Uterus (tissue), 2 donors: ENCODE data around the gene ACAP3.

Source experiments
- POLR2A ChIP-seq, 2 donors: fragments of 450-650 bp; IDR thresholded peaks; one replicate each; pipeline ENCODE4 v1.6.1; 2016; ENCODE audit warnings: antibody characterized with exemption in 2 of 2, mild to moderate bottlenecking in 1 of 2, moderate library complexity in 1 of 2
- TF ChIP-seq, protein P1 (sequence below), 4 experiments: fragments of 200-600 bp in 2 of 4; fragments of 450-650 bp in 2 of 4; sonication (generic) in 2 of 4; IDR thresholded peaks; one replicate each; pipeline ENCODE4 v1.5.1; 2016 to 2019; ENCODE audit warnings: antibody characterized with exemption in 4 of 4, mild to moderate bottlenecking in 2 of 4, moderate library complexity in 1 of 4

DNA sequence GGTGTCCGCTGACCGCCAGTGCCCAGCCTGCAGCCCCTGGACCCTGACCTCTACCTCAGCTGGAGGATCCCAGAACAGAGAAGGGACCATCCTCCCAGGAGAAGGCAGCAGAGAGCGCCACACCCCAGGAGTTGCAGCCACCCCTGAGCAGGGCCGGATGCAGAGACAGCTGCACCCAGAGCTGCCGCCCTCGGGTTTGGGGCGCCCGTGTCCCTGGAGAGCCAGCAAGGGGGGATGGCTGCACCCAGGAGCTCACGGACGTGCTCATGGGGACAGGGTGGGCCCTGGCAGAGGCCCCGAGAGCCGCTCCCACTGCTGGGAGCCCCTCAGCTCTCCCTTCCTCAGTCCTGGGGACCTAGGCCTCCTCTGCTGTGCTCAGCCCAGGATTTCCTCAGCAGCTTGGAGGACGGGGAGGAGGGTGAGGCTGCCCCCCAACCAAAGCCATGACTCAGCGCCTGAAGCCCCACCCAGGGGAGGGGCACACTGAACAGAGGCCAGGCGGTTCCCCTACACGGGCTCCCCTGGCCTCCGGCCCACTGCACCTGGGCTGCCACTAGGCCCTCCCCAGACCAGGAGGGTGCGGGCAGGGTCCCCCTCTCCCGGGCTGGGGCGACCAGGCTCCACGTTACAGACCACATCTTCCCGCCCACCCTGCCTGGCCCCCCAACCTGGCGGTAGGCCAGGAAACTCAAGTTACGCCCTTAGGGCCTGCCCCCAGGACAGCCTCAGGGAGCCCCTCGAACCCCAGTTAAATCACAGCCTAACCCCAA is 2.2 kb downstream of the ACAP3 start:
- TF ChIP-seq, protein P1, sequence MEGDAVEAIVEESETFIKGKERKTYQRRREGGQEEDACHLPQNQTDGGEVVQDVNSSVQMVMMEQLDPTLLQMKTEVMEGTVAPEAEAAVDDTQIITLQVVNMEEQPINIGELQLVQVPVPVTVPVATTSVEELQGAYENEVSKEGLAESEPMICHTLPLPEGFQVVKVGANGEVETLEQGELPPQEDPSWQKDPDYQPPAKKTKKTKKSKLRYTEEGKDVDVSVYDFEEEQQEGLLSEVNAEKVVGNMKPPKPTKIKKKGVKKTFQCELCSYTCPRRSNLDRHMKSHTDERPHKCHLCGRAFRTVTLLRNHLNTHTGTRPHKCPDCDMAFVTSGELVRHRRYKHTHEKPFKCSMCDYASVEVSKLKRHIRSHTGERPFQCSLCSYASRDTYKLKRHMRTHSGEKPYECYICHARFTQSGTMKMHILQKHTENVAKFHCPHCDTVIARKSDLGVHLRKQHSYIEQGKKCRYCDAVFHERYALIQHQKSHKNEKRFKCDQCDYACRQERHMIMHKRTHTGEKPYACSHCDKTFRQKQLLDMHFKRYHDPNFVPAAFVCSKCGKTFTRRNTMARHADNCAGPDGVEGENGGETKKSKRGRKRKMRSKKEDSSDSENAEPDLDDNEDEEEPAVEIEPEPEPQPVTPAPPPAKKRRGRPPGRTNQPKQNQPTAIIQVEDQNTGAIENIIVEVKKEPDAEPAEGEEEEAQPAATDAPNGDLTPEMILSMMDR (IDR thresholded peaks at IDR 0.05): no peak
- TF ChIP-seq POLR2A (IDR thresholded peaks at IDR 0.05): peak in 1 of 2 donors; percentile 34
